Astrocyte of the cerebellum (primary cell): ENCODE data around the gene MEGF11.

Experiments
- DNase-seq: peaks from one replicate; pipeline ENCODE4 v3.0.0-alpha.2; 2011; ENCODE audit warnings: low read depth
- H3K4me3 ChIP-seq: 2 replicates; pipeline ENCODE4 v1.5.1; 2011; ENCODE audit warnings: mild to moderate bottlenecking, low read depth, low read length, moderate library complexity
- CTCF ChIP-seq: IDR thresholded peaks from 2 replicates; pipeline ENCODE4 v1.5.1; 2012; ENCODE audit warnings: low read length, low read depth, moderate library complexity, mild to moderate bottlenecking; ENCODE audit errors: missing control alignments
- in situ Hi-C: cut with HindIII; loops from 2 replicates; pipeline ENCODE4 v1.10.0; 2017; ENCODE audit warnings: low sequenced_read_pairs

MEGF11 gene

DNA sequence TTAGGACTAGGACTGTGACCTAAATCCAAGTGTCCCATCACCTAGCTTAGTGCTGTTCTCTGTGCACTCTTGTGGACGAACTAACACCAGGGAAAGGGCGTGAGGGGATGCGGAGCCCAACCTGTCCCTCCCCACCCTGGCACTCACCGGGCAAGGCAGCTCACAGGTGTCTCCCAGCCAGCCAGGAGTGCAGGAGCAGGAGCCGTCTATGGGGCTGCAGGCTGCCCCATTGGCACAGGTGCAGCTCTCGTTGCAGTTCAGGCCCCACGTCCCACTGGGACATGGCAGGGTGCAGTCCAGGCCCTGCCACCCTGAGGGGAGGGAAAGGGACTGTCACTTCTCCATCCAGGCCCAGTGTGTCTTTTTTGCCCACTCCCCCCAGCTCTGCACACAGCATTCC is 324.0 kb downstream of the MEGF11 start:
- no peak for TF ChIP-seq CTCF
- in situ Hi-C loops = no loop called here
- no peak for DNase-seq
- H3K4me3 ChIP-seq = no peak overlapping the region

DNA sequence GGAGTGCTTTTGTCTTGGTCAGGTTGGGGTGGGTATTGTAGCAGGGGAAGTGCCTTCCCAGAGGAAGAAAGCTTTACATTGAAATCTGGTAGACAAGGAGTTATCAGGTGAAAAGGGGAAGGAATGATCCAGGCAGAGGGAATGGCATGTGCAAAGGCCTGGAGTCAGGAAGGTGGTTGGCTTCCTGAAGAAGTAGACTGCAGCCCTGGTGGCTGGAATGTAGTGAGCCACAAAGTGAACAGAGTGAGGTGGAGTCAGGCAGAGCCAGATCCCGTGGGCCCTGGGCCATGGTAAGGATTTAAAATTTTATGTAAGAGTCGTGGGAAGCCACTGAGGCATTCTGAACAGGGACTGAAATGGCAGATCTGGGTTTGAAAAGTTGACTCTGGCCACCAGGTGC is 326.0 kb downstream of the MEGF11 start:
- no peak overlapping the region for H3K4me3 ChIP-seq
- TF ChIP-seq CTCF = peak; percentile 24
- in situ Hi-C loops = no loop called here
- DNase-seq = no peak

GRCh38 chr15:65926899-65927298 is 326.7 kb downstream of the MEGF11 start:
- in situ Hi-C loops = no loop called here
- no peak for DNase-seq
- no peak for TF ChIP-seq CTCF
- H3K4me3 ChIP-seq = no peak overlapping the region

DNA sequence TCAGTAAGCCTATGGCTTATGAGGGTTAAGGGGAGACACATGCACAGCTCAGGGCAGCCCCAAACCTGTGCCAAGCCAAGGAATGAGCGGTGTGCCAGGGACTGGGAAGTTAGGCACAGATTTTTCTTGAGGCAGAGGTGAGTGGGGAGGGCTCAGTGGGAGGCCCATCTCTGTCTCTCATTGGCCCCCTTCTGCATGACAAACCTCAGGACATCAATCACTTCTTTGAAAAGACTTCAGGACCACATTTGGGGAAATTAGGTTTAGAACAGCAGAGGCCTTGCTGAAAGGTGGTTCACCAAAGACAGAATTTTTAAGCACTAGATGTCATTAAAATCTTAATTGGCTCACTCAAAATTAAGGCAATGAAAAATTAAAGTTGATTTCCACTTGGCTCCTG is 327.1 kb downstream of the MEGF11 start:
- DNase-seq = no peak
- TF ChIP-seq CTCF = no peak
- in situ Hi-C loops = no loop called here
- no peak overlapping the region for H3K4me3 ChIP-seq

DNA sequence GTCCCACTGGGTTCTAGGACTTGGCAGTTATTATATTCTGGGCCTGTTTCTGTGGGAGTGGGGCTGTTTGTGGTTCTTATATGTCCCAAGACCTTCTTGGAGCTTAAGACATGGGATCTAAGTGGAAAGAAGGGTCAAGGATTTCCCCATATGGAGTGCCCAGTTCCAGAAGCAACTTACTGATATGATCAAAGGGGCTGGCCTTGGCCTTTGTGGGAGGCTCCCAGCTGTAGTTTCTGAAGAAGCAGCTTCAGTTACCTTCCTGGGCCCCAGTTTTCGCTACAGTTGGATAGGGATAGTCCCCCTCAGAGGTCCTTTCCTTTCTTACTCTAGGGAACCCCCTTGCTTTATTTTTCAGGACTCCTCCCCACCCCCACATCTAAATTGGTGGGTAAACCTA is 328.2 kb downstream of the MEGF11 start:
- DNase-seq = no peak
- no peak for TF ChIP-seq CTCF
- in situ Hi-C loops = no loop called here
- H3K4me3 ChIP-seq = no peak overlapping the region

DNA sequence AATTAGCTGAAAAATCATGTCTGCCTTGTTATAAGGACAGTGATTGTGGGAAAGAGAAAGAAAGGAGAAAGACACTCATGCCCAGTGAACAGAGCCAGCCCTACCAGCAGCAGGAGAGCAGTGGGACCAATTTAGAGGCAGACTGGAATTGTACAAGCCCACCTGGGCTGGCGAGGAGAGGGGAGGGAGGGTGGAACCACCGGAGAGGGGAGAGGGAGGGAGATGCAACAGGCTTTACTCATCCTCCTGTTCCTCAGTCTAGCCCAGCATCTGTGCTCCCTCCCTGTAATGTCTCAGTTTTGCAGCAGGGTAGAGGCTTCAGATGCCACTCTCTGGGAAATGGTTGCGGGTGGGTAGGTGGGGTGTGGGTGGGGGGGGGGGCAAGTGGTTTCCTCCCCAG is 329.5 kb downstream of the MEGF11 start:
- H3K4me3 ChIP-seq = no peak overlapping the region
- DNase-seq = no peak
- no peak for TF ChIP-seq CTCF
- in situ Hi-C loops = no loop called here

- no peak for TF ChIP-seq CTCF
- in situ Hi-C loops = no loop called here
- no peak for DNase-seq
Measured at GRCh38 chr15:65923264-65923663, 330.3 kb downstream of the MEGF11 start.

More at GRCh38 chr15:65923264-65923663, 330.3 kb downstream of the MEGF11 start:
- H3K4me3 ChIP-seq = no peak overlapping the region
